HG02588 (cell line): ENCODE data around the gene FRRS1.

Experiments
- ATAC-seq: cut with Tn5 transposase; IDR thresholded peaks from one replicate; pipeline ENCODE4 v1.9.1; 2021; ENCODE audit warnings: mild to moderate bottlenecking, moderate library complexity; ENCODE audit not compliant: unreplicated experiment

Gene FRRS1

DNA sequence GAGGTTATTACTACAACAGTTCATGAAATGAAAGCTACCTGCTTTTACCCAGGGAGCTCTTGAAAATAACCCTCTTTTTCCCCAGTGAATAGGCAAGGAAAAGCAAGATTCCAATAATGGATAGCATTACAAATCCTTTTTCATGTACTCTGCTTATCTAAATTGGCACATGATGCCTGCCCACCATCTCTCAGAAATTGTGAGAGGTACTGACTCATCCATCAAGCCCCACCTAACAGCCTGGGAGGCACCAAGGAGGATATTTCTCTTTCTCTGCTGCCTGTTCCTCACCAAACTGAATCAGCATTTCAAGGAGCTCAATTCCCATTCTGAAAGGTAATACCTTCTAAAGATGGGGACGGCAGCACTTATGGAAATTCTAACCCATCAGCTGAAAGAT is 86.2 kb downstream of the FRRS1 start:
- no peak for ATAC-seq

DNA sequence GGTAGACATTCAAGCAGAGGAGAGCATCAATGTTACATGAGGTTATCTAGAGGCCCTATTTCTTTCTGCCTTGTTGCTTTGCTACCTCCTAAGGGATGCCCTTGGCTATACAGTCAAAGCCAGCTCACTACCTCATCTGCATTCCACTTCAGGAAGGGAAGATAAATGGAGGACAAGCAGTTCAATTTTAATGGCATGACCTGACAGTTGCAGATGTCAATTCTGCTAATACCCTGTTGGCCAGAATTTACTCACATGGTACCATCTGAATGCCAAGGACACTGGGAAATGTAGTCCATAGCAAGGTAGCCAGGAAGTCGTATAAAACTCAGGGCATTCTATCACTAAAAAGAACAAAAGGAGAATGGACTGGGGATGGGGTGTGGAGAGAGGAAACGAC is 89.0 kb downstream of the FRRS1 start:
- no peak for ATAC-seq

GRCh38 chr1:99676876-99677275 is 89.6 kb downstream of the FRRS1 start:
- ATAC-seq: no peak

DNA sequence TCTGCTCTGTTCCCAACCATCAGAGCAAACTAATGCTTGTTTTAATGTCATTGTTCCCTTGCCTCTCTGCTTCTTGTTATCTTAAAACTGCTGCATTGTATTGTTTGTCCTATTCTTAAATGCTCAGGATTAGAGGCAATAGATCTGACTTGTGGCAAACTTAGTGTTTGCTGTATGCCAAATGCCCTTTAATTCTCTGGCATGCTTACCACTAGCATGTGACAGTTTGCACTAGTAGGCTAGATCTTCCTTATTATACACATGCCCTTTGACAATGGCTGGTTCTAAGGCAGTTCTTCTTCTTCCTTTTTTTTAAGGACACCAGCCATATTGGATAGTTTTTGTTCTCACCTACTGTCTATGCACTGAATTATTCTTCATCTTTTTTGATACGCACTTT is 90.4 kb downstream of the FRRS1 start:
- no peak for ATAC-seq

GRCh38 chr1:99675292-99675691 is 91.1 kb downstream of the FRRS1 start:
- ATAC-seq: no peak

DNA sequence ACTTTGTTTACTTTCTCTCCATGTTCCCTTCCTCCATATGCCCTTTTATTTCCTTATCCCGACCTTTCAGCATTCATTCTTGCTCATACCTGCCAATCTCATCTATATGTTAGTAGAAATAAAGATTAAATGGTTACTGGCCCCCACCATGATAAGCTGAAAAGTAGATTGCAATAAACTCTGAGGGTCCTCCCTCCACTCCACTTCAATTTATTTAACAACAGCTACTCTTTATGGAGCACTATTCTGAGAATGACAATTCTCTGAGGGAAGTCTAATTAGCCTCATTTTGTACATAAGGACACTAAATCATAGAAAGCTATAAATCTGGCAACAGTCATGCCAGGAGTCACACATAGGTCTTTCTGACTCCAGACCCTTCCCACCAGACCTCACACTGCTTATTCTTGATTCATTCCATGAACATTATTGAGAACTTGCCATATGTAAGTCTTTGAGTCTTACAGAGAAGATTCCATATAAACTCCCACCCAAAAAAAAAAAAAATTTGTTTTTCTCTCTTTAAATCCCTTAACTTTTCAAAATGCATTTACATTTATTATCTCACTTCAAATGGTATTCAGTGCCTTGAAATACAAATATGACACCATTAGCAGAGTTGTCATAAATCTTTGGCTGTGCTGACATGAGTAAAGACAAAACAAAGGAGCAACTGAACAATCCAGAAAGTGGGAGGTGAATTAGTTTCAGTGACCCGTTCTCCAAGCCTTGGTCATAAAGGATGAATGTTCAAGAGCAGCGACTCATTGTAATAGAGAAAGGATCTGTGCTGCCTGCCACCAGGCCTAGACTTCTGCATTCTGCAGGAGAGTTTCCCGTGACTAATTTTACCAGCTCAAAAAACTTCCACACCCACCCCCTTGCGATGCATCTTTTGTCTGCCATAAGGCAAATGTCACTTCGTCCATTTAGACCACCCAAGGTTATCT is 92.0 kb downstream of the FRRS1 start:
- no peak for ATAC-seq

- no peak for ATAC-seq
Observed at GRCh38 chr1:99673315-99673714, 93.1 kb downstream of the FRRS1 start.

DNA sequence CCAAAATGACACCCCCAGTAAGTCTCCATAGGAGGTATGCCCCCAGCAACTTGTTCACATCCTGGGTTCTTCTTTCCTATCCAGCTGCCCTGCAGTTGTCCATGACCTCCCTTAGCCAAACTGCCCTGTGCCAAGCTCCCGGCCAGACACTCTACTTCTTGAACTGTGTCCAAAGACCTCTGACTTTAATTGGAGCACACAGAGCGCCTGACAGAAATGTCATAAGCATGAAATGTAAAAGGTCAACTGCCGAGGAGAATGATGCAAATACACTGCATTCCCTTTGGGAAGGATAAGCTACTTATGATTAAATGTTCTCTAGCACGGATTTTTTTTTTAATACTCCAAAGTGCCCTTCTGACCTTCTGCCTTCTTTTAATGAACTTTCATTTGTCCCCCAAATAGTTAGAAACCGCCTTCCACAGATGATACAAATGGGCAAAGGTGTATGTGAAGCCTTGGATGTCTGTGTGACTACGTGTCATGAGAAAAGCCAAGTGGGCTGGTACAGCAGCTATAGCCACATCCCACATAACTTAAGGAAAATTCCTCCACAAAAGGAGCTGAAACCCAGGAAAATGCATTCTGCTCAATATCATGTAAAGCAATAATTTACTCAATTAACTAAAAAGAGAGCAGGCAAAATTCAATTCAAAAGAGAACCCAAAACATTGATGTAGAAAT is 93.8 kb downstream of the FRRS1 start:
- ATAC-seq: no peak

GRCh38 chr1:99672038-99672437 is 94.4 kb downstream of the FRRS1 start:
- ATAC-seq: no peak

DNA sequence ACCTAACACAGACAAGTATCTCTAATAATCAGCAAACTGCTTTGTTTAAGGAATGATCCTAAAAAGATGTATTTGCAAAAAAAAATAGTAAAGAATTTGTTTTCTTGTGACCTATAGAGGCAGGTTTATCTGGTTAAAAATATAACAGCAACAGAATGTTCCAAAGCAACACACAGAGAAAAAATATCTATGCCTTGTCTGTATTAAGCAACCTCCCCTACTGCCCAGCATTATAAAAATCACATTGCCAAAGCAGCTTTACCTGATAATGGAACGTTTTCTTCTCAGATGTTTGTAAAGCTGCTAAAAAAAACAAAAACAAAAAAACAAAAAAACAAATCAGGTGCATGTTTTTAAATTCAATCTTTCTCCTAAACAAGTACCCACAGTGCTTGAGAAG is 95.9 kb downstream of the FRRS1 start:
- ATAC-seq: no peak

GRCh38 chr1:99669821-99670220 is 96.6 kb downstream of the FRRS1 start:
- no peak for ATAC-seq

- no peak for ATAC-seq
Observed at GRCh38 chr1:99669376-99669775, 97.1 kb downstream of the FRRS1 start.

DNA sequence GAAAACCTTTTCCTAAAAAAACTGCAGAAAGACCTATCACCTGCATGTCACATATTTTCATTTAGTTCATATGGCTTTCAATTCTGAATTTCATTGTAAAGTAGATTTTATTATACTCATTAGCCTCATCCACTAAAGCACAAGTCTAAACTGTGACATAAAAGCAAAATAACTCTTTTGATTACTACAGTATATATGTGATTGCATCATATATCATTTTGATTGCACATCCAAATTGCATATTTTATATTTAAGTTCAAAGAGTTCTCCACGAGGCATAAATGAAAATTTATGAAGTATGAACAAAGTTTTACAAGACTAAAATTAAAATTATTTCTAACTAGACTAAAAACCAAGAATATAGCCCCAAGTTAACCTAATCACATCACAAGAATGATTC is 101.2 kb downstream of the FRRS1 start:
- no peak for ATAC-seq

- no peak for ATAC-seq
Observed at GRCh38 chr1:99663501-99663900, 102.9 kb downstream of the FRRS1 start.

- no peak for ATAC-seq
Observed at GRCh38 chr1:99662539-99663080, 103.8 kb downstream of the FRRS1 start.

DNA sequence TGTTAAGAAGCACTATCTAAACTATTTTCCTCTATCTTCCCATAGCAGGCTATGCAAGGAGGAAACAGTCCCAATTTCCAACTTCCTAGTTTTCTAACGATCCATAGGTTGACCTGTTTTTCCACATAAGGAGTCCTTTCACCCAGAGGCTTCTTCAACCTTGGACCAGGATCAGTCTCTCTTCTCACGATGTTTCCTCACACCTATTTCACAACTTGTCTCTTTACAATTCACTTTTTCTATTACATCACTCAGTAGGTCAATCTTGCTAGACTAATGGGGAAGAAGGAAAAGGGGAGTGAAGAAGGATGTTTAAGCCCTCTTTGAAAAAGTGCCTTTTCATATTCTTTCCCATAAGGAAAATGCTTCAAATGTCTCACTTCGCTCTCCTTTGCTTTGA is 104.7 kb downstream of the FRRS1 start:
- ATAC-seq: no peak

- no peak for ATAC-seq
Observed at GRCh38 chr1:99660496-99660895, 105.9 kb downstream of the FRRS1 start.

- no peak for ATAC-seq
Observed at GRCh38 chr1:99659755-99660210, 106.7 kb downstream of the FRRS1 start.
